RWPE1 (cell line): ENCODE data around the gene TRAF3.

Source experiments
- CTCF ChIA-PET: fragments of 350-600 bp; sonication (Branson Sonifier 250); formaldehyde crosslinking; extraction: SDS; loops from one replicate; lab custom pipeline; 2021; lab: Yijun Ruan, JAX
- POLR2A ChIA-PET: fragments of 400-600 bp; formaldehyde crosslinking; extraction: SDS; loops from one replicate; lab custom pipeline; 2020; ENCODE audit warnings: antibody characterized with exemption; ENCODE audit not compliant: low non-redundant PET; lab: Yijun Ruan, JAX
- DNase-seq: peaks from one replicate; pipeline ENCODE4 v3.0.0; 2012; ENCODE audit warnings: low spot score
- H3K27ac ChIP-seq: fragments of 450-650 bp; 2 replicates; pipeline ENCODE4 v1.5.1; 2017
- TF ChIP-seq, protein P1 (sequence below): fragments of 450-650 bp; conservative IDR thresholded peaks from 2 replicates; pipeline ENCODE4 v1.5.1; 2017; ENCODE audit warnings: low read depth, mild to moderate bottlenecking

Gene TRAF3

DNA sequence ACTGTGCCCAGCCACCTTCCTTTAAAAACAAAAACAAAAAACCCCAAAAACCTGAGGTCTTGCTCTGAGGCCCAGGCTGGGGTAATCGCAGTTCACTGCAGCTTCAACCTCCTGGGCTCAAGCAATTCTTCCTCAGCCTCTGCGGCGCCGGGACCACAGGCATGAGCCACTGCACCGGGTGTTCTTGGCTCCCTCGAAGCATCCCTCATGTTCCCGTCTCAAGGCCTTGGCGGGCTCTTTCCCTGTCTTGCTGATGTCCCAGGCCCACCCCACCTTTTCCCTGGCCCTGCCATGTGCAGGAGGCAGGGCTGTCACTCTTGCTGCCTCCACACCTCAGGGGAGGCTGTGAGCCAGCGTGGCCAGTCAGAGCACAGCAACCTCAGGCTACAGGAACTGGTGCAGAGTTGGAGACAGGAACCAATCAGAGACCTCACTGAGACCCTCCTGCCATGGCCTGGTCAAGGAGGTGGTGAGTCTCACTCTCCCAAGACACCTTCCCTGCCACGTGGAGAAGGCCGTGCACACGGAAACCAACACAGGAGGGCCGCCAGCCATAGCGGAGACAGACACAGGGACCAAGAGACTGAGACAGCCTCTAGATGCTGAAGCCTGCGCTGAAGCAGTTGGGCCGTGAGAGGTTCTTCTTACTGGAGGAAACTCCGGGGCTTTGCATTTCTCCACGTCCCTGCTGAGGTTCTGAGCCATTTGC, 139.3 kb downstream of the TRAF3 start:
- no peak for DNase-seq
- no peak overlapping the region for H3K27ac ChIP-seq
- ChIA-PET CTCF (interaction anchor here (0.6 kb wide), 1 partner anchor 74 kb away, joined by 3 read pairs; no protein-coding TSS in a partner anchor), POLR2A (no interaction called here)
- TF ChIP-seq, protein P1, sequence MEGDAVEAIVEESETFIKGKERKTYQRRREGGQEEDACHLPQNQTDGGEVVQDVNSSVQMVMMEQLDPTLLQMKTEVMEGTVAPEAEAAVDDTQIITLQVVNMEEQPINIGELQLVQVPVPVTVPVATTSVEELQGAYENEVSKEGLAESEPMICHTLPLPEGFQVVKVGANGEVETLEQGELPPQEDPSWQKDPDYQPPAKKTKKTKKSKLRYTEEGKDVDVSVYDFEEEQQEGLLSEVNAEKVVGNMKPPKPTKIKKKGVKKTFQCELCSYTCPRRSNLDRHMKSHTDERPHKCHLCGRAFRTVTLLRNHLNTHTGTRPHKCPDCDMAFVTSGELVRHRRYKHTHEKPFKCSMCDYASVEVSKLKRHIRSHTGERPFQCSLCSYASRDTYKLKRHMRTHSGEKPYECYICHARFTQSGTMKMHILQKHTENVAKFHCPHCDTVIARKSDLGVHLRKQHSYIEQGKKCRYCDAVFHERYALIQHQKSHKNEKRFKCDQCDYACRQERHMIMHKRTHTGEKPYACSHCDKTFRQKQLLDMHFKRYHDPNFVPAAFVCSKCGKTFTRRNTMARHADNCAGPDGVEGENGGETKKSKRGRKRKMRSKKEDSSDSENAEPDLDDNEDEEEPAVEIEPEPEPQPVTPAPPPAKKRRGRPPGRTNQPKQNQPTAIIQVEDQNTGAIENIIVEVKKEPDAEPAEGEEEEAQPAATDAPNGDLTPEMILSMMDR, result no peak

- TF ChIP-seq, protein P1, result no peak
- ChIA-PET POLR2A (no interaction called here), CTCF (no interaction called here)
- H3K27ac ChIP-seq, result no peak overlapping the region
- DNase-seq, result no peak
Observed at GRCh38 chr14:102917056-102917385, 139.8 kb downstream of the TRAF3 start.

DNA sequence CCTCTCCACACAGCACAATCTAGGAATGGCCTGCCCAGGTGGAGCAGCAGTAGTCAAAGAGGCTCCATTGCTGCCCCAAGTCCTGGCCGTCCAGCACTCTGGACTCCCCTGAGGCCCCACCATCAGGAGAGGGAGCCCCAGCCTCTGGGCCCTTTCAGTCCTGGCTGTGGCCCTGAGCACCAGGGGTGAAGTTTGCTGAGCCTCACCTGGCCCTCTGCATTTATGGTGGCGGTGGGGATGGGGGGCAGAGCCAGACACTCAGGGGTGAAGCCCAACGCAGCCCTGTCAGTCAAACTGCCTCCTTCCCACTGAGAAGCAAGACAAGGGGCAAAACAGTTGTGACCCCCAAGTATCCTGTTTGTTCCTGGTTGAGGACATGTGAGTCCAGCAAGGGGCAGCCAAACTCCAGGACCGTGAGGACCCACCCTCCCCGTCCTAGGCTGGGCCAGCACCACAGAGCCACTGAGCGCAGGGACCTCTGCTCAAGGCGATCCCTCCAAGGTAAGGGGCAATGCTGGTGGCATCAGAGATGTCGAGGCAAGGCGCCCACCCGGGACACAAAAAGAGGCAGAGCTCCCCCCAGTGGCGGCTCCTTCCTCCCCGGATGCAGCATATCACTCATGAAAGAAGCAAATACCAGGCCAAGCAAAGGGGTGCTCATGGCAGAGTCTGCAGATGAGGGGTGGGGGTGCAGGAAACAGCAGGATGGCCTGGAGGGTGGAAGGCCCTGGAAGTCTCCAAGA, 140.4 kb downstream of the TRAF3 start:
- peak; percentile 46 for DNase-seq
- POLR2A ChIA-PET, result no interaction called here
- CTCF ChIA-PET, result no interaction called here
- TF ChIP-seq, protein P1, result peak; percentile 34
- no peak overlapping the region for H3K27ac ChIP-seq

DNA sequence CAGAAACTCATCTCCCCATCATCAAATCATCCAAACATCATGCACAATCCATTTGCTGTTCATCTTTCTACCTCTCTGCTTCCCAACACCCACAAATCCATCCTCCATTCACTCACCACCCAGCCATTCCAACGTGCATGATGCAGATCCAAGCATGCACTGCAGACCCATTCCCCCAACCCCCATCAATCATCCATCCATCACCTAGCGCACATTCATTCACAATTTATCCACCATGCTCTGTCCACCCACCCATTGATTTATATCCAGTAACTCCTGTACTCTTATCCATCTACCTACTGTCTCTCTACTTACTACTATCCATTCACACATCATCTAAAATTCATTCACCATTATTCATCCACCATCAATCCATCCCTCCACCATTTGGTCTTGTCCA, 141.2 kb downstream of the TRAF3 start:
- POLR2A ChIA-PET, result no interaction called here
- H3K27ac ChIP-seq, result no peak overlapping the region
- DNase-seq, result no peak
- CTCF ChIA-PET, result no interaction called here
- TF ChIP-seq, protein P1, result no peak

GRCh38 chr14:102920273-102920997, 143.2 kb downstream of the TRAF3 start:
- H3K27ac ChIP-seq, result no peak overlapping the region
- DNase-seq, result no peak
- CTCF ChIA-PET, result no interaction called here
- POLR2A ChIA-PET, result no interaction called here
- TF ChIP-seq, protein P1, result no peak

DNA sequence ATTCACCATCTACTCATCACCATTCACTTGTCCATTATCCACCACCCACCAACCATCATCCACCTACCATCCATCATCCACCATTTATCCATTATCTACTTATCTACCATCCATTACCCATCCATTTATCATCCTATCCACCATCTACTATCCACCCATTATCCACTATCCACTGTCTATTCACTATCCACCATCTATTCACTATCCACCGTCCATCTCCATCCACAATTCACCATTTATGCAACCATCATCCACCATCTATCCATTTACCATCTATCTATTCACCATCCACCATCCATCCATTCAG, 143.7 kb downstream of the TRAF3 start:
- no peak for DNase-seq
- H3K27ac ChIP-seq, result no peak overlapping the region
- ChIA-PET POLR2A (no interaction called here), CTCF (no interaction called here)
- TF ChIP-seq, protein P1, result no peak
